ENCODE results near the gene BDKRB2.
A peak's percentile ranks its signal among the peaks of the same experiment; 100 is the strongest.

The BDKRB2 gene

DNA sequence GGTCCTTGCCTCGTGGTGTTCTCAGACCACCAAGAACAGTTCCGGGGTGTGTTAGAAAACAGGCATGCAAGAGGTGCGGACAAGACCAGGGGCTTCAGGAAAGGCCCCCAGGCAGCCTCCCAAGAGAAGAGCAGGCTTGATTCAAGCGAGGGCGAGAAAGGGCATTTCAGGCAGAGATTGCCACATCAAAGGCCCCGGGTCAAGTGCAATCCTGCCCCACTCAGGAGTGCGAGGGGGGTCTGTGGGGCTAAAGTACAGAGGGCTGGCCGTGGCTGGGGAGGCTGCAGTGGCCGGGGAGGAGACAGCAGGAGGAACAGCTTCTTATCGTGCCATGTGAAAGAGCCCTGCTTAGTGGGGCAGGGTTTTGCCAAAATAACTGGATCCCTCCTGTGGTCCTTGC, 2.7 kb upstream of the BDKRB2 start:
- DNase-seq (ENCODE audit: low read depth) = no peak
- TF ChIP-seq CTCF (IDR thresholded peaks at IDR 0.05; ENCODE audit: low read length, missing control alignments) = no peak
- H3K4me3 ChIP-seq (replicated peaks; ENCODE audit: low read depth, low read length) = no peak overlapping the region

DNA sequence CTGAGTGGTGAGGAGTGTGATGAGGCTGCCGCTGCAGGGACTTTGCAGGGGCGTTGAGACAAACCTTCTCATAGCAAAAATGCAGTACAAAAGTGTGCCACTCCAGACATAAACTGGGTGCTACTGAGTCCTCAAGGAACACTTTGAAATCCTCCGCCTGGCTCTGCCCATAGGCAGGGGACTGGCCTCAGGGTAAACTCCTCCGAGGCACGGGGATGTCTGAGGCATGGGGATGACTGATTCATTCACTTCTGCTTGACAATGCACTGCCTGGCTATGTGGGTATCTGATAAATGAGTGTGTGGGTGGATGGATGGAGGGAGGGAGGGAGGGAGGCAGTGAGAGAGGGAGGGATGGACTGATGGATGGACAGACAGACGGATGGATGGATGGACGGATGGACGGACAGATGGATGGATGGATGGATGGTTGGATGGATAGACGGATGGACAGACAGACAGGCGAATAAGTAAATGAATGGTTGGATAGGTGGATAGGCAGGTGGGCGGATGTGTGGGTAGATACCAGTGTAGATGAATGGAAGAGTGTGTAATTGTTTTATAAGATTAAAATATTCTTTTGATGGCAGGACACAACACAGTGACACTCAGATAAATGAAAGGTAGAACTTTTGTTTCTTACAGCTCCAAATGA, 2.1 kb upstream of the BDKRB2 start:
- no peak for TF ChIP-seq CTCF (IDR thresholded peaks at IDR 0.05; ENCODE audit: low read length, missing control alignments)
- no peak overlapping the region for H3K4me3 ChIP-seq (replicated peaks; ENCODE audit: low read depth, low read length)
- DNase-seq (ENCODE audit: low read depth) = no peak

- no peak for TF ChIP-seq CTCF (IDR thresholded peaks at IDR 0.05; ENCODE audit: low read length, missing control alignments)
- DNase-seq (ENCODE audit: low read depth) = no peak
Observed at GRCh38 chr14:96203116-96203515, 1.5 kb upstream of the BDKRB2 start.

GRCh38 chr14:96203635-96204034, 1.0 kb upstream of the BDKRB2 start:
- no peak for DNase-seq (ENCODE audit: low read depth)
- no peak for TF ChIP-seq CTCF (IDR thresholded peaks at IDR 0.05; ENCODE audit: low read length, missing control alignments)
- H3K4me3 ChIP-seq (replicated peaks; ENCODE audit: low read depth, low read length) = no peak overlapping the region

More at GRCh38 chr14:96203116-96203515, 1.5 kb upstream of the BDKRB2 start:
- no peak overlapping the region for H3K4me3 ChIP-seq (replicated peaks; ENCODE audit: low read depth, low read length)

DNA sequence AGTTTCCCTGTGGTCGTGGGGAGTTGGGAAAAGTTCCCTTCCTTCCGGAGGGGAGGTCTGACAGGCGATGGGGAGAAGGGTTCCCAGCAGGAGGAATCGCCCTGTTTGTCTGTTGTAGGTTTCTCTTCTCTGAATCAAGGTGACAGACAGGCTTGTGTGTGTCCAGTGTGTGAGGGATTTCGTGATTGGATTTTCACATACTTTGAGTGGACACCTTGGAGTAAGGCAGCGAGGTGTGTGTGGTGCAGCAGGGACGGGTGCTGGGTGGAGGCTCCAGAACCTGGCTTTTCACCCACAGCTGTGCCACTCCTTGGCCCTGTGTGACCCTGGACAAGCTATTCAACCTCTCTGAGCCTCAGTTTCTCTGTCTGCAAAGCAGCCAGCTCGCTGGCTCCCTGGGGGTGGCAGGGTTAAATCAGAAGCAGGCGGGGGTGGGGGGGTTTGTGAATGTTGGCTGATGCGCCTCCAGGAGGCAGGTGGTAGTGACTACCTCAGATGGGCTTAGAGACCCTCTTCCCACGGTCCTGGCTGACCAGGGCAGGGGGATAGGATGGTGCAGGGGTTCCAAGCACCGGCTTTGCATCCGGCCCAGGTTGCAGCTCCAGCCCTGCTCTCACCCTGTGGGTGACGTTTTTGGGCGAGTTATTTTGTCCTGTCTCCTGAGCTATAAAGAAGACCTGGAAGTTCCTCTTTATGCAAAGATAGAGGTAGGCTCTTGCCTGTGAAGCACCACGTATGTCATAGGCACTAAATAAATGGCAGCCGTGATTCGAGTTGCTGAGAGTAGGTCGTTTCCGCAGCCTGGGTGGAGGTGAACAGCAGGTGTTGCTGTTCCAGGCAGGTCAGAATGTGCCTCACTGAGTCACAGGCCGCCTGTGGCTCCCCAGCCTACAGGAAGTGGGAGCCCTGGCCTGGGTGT, 679 bp downstream of the BDKRB2 start:
- H3K4me3 ChIP-seq (replicated peaks; ENCODE audit: low read depth, low read length) = peak overlapping the region; percentile 50
- no peak for TF ChIP-seq CTCF (IDR thresholded peaks at IDR 0.05; ENCODE audit: low read length, missing control alignments)
- DNase-seq (ENCODE audit: low read depth) = no peak

- TF ChIP-seq CTCF (IDR thresholded peaks at IDR 0.05; ENCODE audit: low read length, missing control alignments) = no peak
- DNase-seq (ENCODE audit: low read depth) = no peak
- H3K4me3 ChIP-seq (replicated peaks; ENCODE audit: low read depth, low read length) = no peak overlapping the region
Observed at GRCh38 chr14:96205978-96206360, 1.3 kb downstream of the BDKRB2 start.

All from fibroblast of pulmonary artery (primary cell).